GM12878 (cell line): ENCODE measurements around the gene PTPRD. TPM values are rescaled to one million over a fixed set of nuclear protein-coding genes. Genes with fewer than 3 reads are reported as not detected.

Experiments
- ATAC-seq: fragments of 200-7000 bp; cut with Tn5 transposase; 3 replicates; pipeline ENCODE4 v1.9.1; 2020; ENCODE audit warnings: mild to moderate bottlenecking, moderate library complexity
- BruUV-seq: library from RNA; stranded (reverse); fragments of 400-500 nt; replicated peaks from 2 replicates; lab custom pipeline; 2021; lab: Mats Ljungman, UMichigan
- CTCF ChIA-PET: fragments of 300-600 bp; sonication (Branson Sonifier 250); formaldehyde crosslinking; extraction: SDS; loops from one replicate; lab custom pipeline; 2021; ENCODE audit warnings: inconsistent platforms; lab: Yijun Ruan, JAX
- POLR2A ChIA-PET: fragments of 350-600 bp; formaldehyde crosslinking; extraction: SDS; loops from one replicate; lab custom pipeline; 2021; ENCODE audit warnings: inconsistent platforms; lab: Charles Lee
- RAD21 ChIA-PET: fragments of 300-600 bp; sonication (Branson Sonifier 250); formaldehyde crosslinking; loops from one replicate; lab custom pipeline; 2023; ENCODE audit warnings: antibody characterized with exemption; ENCODE audit not compliant: unreplicated experiment; lab: Charles Lee
- SMC1A ChIA-PET: fragments of 300-600 bp; sonication (Branson Sonifier 250); formaldehyde crosslinking; loops from one replicate; lab custom pipeline; 2023; ENCODE audit not compliant: unreplicated experiment, uncharacterized antibody; lab: Charles Lee
- DNase-seq: peaks from one replicate; pipeline ENCODE4 v3.0.0-alpha.2; 2011; ENCODE audit warnings: low read depth, low spot score
- FAIRE-seq: peaks from 3 replicates; lab custom pipeline; 2011; peaks lifted over from hg19 to GRCh38; lab: Jason Lieb, UNC
- H2AFZ ChIP-seq: 2 replicates; pipeline ENCODE4 v1.6.0; 2011; ENCODE audit warnings: low read depth, low read length, control low read depth; ENCODE audit not compliant: control insufficient read depth
- H3K27ac ChIP-seq: 2 replicates; pipeline ENCODE4 v1.5.1; 2011; ENCODE audit warnings: control low read depth; ENCODE audit not compliant: control insufficient read depth, insufficient read depth
- H3K27me3 ChIP-seq, 2 experiments: replicated peaks in 1 of 2; 2 replicates each; pipeline versions ENCODE4 v1.6.0 to v1.6.1; 2011; ENCODE audit warnings: low read length in 1 of 2; ENCODE audit not compliant: control insufficient read depth in 2 of 2, insufficient read depth in 2 of 2
- H3K36me3 ChIP-seq, 2 experiments: 2 replicates each; pipeline ENCODE4 v1.5.1; 2011; ENCODE audit warnings: low read length in 1 of 2; ENCODE audit not compliant: control insufficient read depth in 2 of 2, insufficient read depth in 2 of 2
- H3K4me1 ChIP-seq: 2 replicates; pipeline ENCODE4 v1.6.1; 2011; ENCODE audit warnings: mild to moderate bottlenecking, low read length, moderate library complexity, mixed read lengths; ENCODE audit not compliant: control insufficient read depth, insufficient read depth
- H3K4me2 ChIP-seq: 2 replicates; pipeline ENCODE4 v1.6.0; 2011; ENCODE audit warnings: control low read depth; ENCODE audit not compliant: control insufficient read depth, insufficient read depth
- H3K4me3 ChIP-seq: fragments of 200-600 bp; sonication (generic); 2 replicates; pipeline ENCODE4 v1.5.1; 2016
- H3K79me2 ChIP-seq: 2 replicates; pipeline ENCODE4 v1.6.0; 2011; ENCODE audit warnings: low read length; ENCODE audit not compliant: control insufficient read depth, insufficient read depth
- H3K9ac ChIP-seq: 2 replicates; pipeline ENCODE4 v1.8.0; 2011; ENCODE audit warnings: low read length, control low read depth, mixed read lengths; ENCODE audit not compliant: control insufficient read depth, insufficient read depth
- H3K9me3 ChIP-seq: replicated peaks from 3 replicates; pipeline ENCODE4 v1.5.1; 2011; ENCODE audit warnings: mild to moderate bottlenecking, low read length; ENCODE audit not compliant: control insufficient read depth, insufficient read depth
- H4K20me1 ChIP-seq: 2 replicates; pipeline ENCODE4 v1.6.0; 2011; ENCODE audit not compliant: control insufficient read depth, insufficient read depth
- BACH1 ChIP-seq: fragments of 450-650 bp; IDR thresholded peaks from 2 replicates; pipeline ENCODE4 v1.6.1; 2017; ENCODE audit warnings: mild to moderate bottlenecking, borderline replicate concordance
- CUX1 ChIP-seq: IDR thresholded peaks from 2 replicates; pipeline ENCODE4 v1.6.1; 2012; ENCODE audit warnings: improper control_type of control experiment, low read depth, low read length; ENCODE audit not compliant: insufficient replicate concordance
- HDAC2 ChIP-seq: fragments of 200-600 bp; sonication (generic); IDR thresholded peaks from 2 replicates; pipeline ENCODE4 v1.6.1; 2017
- HSF1 ChIP-seq: fragments of 150-350 bp; IDR thresholded peaks from 2 replicates; pipeline ENCODE4 v1.6.1; 2014; ENCODE audit warnings: mild to moderate bottlenecking, low read depth, low read length
- IKZF2 ChIP-seq, 2 experiments: fragments of 450-650 bp; IDR thresholded peaks; 2 replicates each; pipeline ENCODE4 v1.6.1; 2017; ENCODE audit warnings: mild to moderate bottlenecking in 2 of 2, moderate library complexity in 2 of 2
- NFYA ChIP-seq: IDR thresholded peaks from 2 replicates; pipeline ENCODE4 v1.6.1; 2011; ENCODE audit warnings: low read depth, mild to moderate bottlenecking, low read length, improper control_type of control experiment, borderline replicate concordance
- POLR2A ChIP-seq: IDR thresholded peaks from 2 replicates; pipeline ENCODE4 v1.6.1; 2011; ENCODE audit warnings: low read depth, mild to moderate bottlenecking, low read length
- SMC3 ChIP-seq: IDR thresholded peaks from 2 replicates; pipeline ENCODE4 v1.6.1; 2011; ENCODE audit warnings: low read length, improper control_type of control experiment, borderline replicate concordance
- SUPT20H ChIP-seq: IDR thresholded peaks from 2 replicates; pipeline ENCODE4 v1.6.1; 2011; ENCODE audit warnings: low read depth, mild to moderate bottlenecking, low read length, moderate library complexity, borderline replicate concordance; ENCODE audit not compliant: control insufficient read depth
- YBX1 ChIP-seq: fragments of 450-650 bp; IDR thresholded peaks from 2 replicates; pipeline ENCODE4 v1.6.1; 2016; ENCODE audit warnings: antibody characterized with exemption
- ZBTB33 ChIP-seq: fragments of 450-650 bp; IDR thresholded peaks from 2 replicates; pipeline ENCODE4 v1.6.1; 2017; ENCODE audit warnings: mild to moderate bottlenecking
- ZNF24 ChIP-seq: fragments of 450-650 bp; IDR thresholded peaks from 2 replicates; pipeline ENCODE4 v1.6.1; 2017; ENCODE audit warnings: antibody characterized with exemption, mild to moderate bottlenecking
- WGBS: methylation state at CpG from one replicate; pipeline ENCODE4 v1.1.6; 2016; ENCODE audit warnings: low lambda C conversion rate; ENCODE audit not compliant: insufficient replicate concordance, insufficient coverage; ENCODE audit errors: missing lambda C conversion rate; 5-methylcytosine and 5-hydroxymethylcytosine counted together
- in situ Hi-C: fragments of 300-500 bp; cut with MboI; formaldehyde crosslinking; loops from 9 replicates; pipeline ENCODE4 v1.14.3; 2018; ENCODE audit warnings: mixed read lengths
- intact Hi-C: fragments of 100-400 bp; cut with micrococcal nuclease; formaldehyde crosslinking; loops from one replicate; pipeline ENCODE4 v1.14.2; 2022; ENCODE audit not compliant: unreplicated experiment
- polyA plus RNA-seq, 11 experiments: library from polyadenylated mRNA; depleted of rRNA in 4 of 11; unstranded in 6 of 11; stranded (reverse) in 5 of 11; fragments of >200 nt; fragmentation: Nextera tagmentation in 4 of 11; fragmentation: Illumina TruSeq in 1 of 11; extraction: Ambion mirVana in 4 of 11; extraction: Trizol in 1 of 11; gene quantifications; 1 replicate in 1 of 11; 2 replicates in 10 of 11; pipeline versions ENCODE4 v1.2.1 to v1.2.3, GENCODE V29; 2011 to 2016; ENCODE audit warnings: inconsistent platforms in 2 of 11, missing spikeins in 2 of 11, low read depth in 1 of 11
- total RNA-seq, 4 experiments: library from RNA; depleted of rRNA in 3 of 4; stranded (reverse); fragments of >200 nt in 3 of 4; fragmentation: Illumina TruSeq in 1 of 4; extraction: Trizol in 1 of 4; gene quantifications; 2 replicates each; pipeline versions ENCODE4 v1.2.1 to v1.2.3, GENCODE V29; 2013 to 2021
- TF ChIP-seq, protein P1 (sequence below): IDR thresholded peaks from 2 replicates; pipeline ENCODE4 v1.6.1; 2011; ENCODE audit warnings: borderline replicate concordance, low read depth, mild to moderate bottlenecking, moderate library complexity, mixed read lengths, low read length; ENCODE audit not compliant: insufficient read depth; ENCODE audit errors: extremely low read length

The PTPRD gene
- total and polyA plus RNA-seq, 10 of the 15 experiments (the other 5 are each of a cell fraction or from before 2014, with no cell fraction given) = under 0.01 to 0.05 (median 0.01) TPM; not detected in 7

DNA sequence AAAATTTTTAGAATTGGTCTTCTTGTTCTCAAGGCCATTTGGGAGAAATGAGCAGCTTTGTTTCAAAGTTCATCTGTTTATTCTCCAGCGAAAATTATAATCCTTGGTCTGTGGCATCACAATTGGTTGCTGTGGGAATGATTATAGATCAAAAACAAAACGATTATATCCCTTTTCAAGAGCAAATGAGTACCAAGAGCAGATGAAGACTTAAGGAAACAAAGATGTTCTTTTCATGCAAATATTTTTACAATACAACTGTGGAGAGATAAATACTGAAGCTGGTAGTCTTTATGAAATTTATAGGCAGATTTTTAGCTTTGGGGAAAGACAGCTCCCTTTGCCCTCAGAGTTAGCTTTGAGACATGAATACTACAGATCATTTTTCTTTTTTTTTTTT is 2192.4 kb downstream of the PTPRD start:
- RAD21 ChIA-PET = no interaction called here
- Histone ChIP-seq H2AFZ (no peak overlapping the region), H3K4me1 (no peaks in the 10 kb centered on the region), H3K9ac (no peak overlapping the region), H4K20me1 (no peaks in the 10 kb centered on the region), H3K27ac (no peak overlapping the region), H3K27me3 (no peaks in the 10 kb centered on the region), H3K9me3 (no peaks in the 10 kb centered on the region), H3K4me2 (no peak overlapping the region), H3K36me3 (no peaks in the 10 kb centered on the region), H3K4me3 (no peak overlapping the region)
- in situ Hi-C loops = no loop called here
- ATAC-seq (no peak), DNase-seq (no peak), FAIRE-seq (no peak)
- 0% methylated on average over 2 of the region's 2 CpGs for WGBS
- BruUV-seq = no TSS peak
- SMC1A ChIA-PET = interaction anchor here (1.0 kb wide), 1 partner anchor 10 kb away, joined by 4 read pairs; no protein-coding TSS in a partner anchor
- intact Hi-C loops = no loop called here
- POLR2A ChIA-PET = interaction anchor here (0.7 kb wide), 1 partner anchor 600 kb away, joined by 3 read pairs; no protein-coding TSS in a partner anchor
- TF ChIP-seq SMC3 = no peak
- TF ChIP-seq IKZF2 (IDR thresholded peaks at IDR 0.05) = no peak
- no peak for TF ChIP-seq HSF1
- no peak for TF ChIP-seq SUPT20H
- TF ChIP-seq CUX1 = no peak
- no peak for TF ChIP-seq POLR2A
- TF ChIP-seq HDAC2 = no peak
- no peak for TF ChIP-seq BACH1
- TF ChIP-seq ZNF24 = no peak
- no peak for TF ChIP-seq YBX1
- no peak for TF ChIP-seq NFYA
- TF ChIP-seq, protein P1, sequence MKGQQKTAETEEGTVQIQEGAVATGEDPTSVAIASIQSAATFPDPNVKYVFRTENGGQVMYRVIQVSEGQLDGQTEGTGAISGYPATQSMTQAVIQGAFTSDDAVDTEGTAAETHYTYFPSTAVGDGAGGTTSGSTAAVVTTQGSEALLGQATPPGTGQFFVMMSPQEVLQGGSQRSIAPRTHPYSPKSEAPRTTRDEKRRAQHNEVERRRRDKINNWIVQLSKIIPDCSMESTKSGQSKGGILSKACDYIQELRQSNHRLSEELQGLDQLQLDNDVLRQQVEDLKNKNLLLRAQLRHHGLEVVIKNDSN = no peak
- no peak for TF ChIP-seq ZBTB33
- TF ChIP-seq, all 136 proteins: peak for 0
- H3K79me2 ChIP-seq = no peaks in the 10 kb centered on the region
- CTCF ChIA-PET = interaction anchor here (0.7 kb wide), 1 partner anchor 109 kb away, joined by 3 read pairs; no protein-coding TSS in a partner anchor
